GM18517 (cell line): ENCODE data around the gene MCRIP2.
"Not testable (repeated sequence)": the region's sequence is repeated elsewhere in the genome, so short reads cannot be mapped to it uniquely, and the experiment has no call there.

ENCODE experiments used
- ATAC-seq: cut with Tn5 transposase; IDR thresholded peaks from one replicate; pipeline ENCODE4 v1.9.1; 2021; ENCODE audit warnings: mild to moderate bottlenecking, moderate library complexity; ENCODE audit not compliant: unreplicated experiment

The MCRIP2 gene

GRCh38 chr16:679814-680624, 38.4 kb downstream of the MCRIP2 start, which contains the start of gene STUB1:
Gene STUB1 (plus strand): TSS chr16:680410. CDS start chr16:680526, 116 bp downstream.
- ATAC-seq, result peak; percentile 39

GRCh38 chr16:680625-680945, 39.0 kb downstream of the MCRIP2 start:
- no peak for ATAC-seq

GRCh38 chr16:680967-681745, 39.5 kb downstream of the MCRIP2 start:
- ATAC-seq, result no peak

GRCh38 chr16:681746-682427, 40.3 kb downstream of the MCRIP2 start:
- ATAC-seq, result no peak

GRCh38 chr16:682493-683395, 41.1 kb downstream of the MCRIP2 start:
- ATAC-seq, result no peak

- no peak for ATAC-seq
These were observed 41.9 kb downstream of the MCRIP2 start for GRCh38 chr16:683396-684070.

- ATAC-seq, result peak; percentile 58
These were observed 42.6 kb downstream of the MCRIP2 start, which contains the start of gene JMJD8 for GRCh38 chr16:684071-684794. Gene JMJD8 (minus strand): TSS chr16:684334. CDS start chr16:684319, 15 bp downstream.

GRCh38 chr16:684961-685696, 43.5 kb downstream of the MCRIP2 start:
- ATAC-seq, result no peak

- no peak for ATAC-seq
These were observed 44.3 kb downstream of the MCRIP2 start for GRCh38 chr16:685967-686366.

- ATAC-seq, result no peak
These were observed 45.0 kb downstream of the MCRIP2 start for GRCh38 chr16:686459-687260.

GRCh38 chr16:687499-687898, 45.9 kb downstream of the MCRIP2 start:
- no peak for ATAC-seq

GRCh38 chr16:689175-689897, 47.7 kb downstream of the MCRIP2 start:
- no peak for ATAC-seq

- ATAC-seq, result not testable (repeated sequence)
These were observed 49.6 kb downstream of the MCRIP2 start for GRCh38 chr16:691242-691641.

- ATAC-seq, result no peak
These were observed 50.9 kb downstream of the MCRIP2 start for GRCh38 chr16:692356-693108.

- no peak for ATAC-seq
These were observed 51.7 kb downstream of the MCRIP2 start for GRCh38 chr16:693364-693763.

- no peak for ATAC-seq
These were observed 52.1 kb downstream of the MCRIP2 start for GRCh38 chr16:693766-694165.
